DOHH2 (cell line): ENCODE measurements around the gene SLMAP.

ENCODE experiments used
- EZH2phosphoT487 ChIP-seq: fragments of 200-600 bp; sonication (generic); IDR thresholded peaks from 2 replicates; pipeline ENCODE4 v1.6.1; 2017; ENCODE audit warnings: borderline replicate concordance, mild to moderate bottlenecking, antibody characterized with exemption, low read length, moderate library complexity, mixed read lengths
- TF ChIP-seq, protein P1 (sequence below): fragments of 200-600 bp; sonication (generic); IDR thresholded peaks from one replicate; pipeline ENCODE4 v1.5.1; 2014; ENCODE audit warnings: antibody characterized with exemption, mild to moderate bottlenecking, low read depth, low read length; ENCODE audit not compliant: poor library complexity, severe bottlenecking

DNA sequence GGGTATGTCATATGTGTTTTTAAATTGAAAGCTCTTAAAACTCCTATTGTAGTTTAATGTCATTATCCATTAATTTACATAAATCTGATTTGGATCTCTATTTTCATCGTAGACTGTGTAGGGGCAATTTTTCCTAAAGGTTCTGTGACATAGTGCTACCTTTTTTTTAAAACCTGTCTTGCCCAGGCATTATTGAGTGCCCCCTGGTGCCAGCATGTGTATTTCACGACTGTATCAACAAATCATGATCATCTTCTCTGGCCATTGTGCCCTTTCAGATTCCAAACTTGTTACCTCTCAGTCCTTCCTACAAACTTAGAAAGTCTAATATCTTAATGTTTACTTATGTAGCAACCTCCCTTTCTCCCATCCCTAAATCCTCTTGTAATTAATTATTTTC lies 154.9 kb downstream of the SLMAP start:
- TF ChIP-seq, protein P1, sequence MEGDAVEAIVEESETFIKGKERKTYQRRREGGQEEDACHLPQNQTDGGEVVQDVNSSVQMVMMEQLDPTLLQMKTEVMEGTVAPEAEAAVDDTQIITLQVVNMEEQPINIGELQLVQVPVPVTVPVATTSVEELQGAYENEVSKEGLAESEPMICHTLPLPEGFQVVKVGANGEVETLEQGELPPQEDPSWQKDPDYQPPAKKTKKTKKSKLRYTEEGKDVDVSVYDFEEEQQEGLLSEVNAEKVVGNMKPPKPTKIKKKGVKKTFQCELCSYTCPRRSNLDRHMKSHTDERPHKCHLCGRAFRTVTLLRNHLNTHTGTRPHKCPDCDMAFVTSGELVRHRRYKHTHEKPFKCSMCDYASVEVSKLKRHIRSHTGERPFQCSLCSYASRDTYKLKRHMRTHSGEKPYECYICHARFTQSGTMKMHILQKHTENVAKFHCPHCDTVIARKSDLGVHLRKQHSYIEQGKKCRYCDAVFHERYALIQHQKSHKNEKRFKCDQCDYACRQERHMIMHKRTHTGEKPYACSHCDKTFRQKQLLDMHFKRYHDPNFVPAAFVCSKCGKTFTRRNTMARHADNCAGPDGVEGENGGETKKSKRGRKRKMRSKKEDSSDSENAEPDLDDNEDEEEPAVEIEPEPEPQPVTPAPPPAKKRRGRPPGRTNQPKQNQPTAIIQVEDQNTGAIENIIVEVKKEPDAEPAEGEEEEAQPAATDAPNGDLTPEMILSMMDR = peak; percentile 52
- TF ChIP-seq EZH2phosphoT487 = no peak
